HT-29 (cell line): ENCODE measurements around the gene ACSL1. TPM values are rescaled to one million over a fixed set of nuclear protein-coding genes. Genes with fewer than 3 reads are reported as not detected.
"Not testable (repeated sequence)": the region's sequence is repeated elsewhere in the genome, so short reads cannot be mapped to it uniquely, and the experiment has no call there.

Experiments
- DNase-seq: peaks from one replicate; pipeline ENCODE4 v3.0.0-alpha.2; 2015; ENCODE audit warnings: low spot score
- total RNA-seq: library from RNA; depleted of rRNA; stranded (reverse); fragments of >200 nt; shearing (Covaris generic); gene quantifications from 2 replicates; pipeline ENCODE4 v1.2.3, GENCODE V29; 2014

Gene ACSL1
- total RNA-seq, 1 experiment from 2014 or later: 36.6 TPM

- DNase-seq: not testable (repeated sequence)
These were observed 13.3 kb upstream of the ACSL1 start for GRCh38 chr4:184839075-184839399.

GRCh38 chr4:184838249-184839074, 12.7 kb upstream of the ACSL1 start:
- peak; percentile 32 for DNase-seq

- no peak for DNase-seq
These were observed 10.8 kb upstream of the ACSL1 start for GRCh38 chr4:184836613-184837012.

- no peak for DNase-seq
These were observed 7.5 kb upstream of the ACSL1 start for GRCh38 chr4:184833046-184833838.

- DNase-seq: no peak
These were observed 5.4 kb upstream of the ACSL1 start for GRCh38 chr4:184831153-184831552.

- DNase-seq: no peak
These were observed 1.0 kb upstream of the ACSL1 start for GRCh38 chr4:184826691-184827270.

GRCh38 chr4:184825141-184825895, 450 bp downstream of the ACSL1 start:
- DNase-seq: no peak

- no peak for DNase-seq
These were observed 1.0 kb downstream of the ACSL1 start for GRCh38 chr4:184824776-184825084.

- DNase-seq: no peak
These were observed 1.5 kb downstream of the ACSL1 start for GRCh38 chr4:184824081-184824775.

- DNase-seq: no peak
These were observed 2.8 kb downstream of the ACSL1 start for GRCh38 chr4:184823014-184823413.

- DNase-seq: no peak
These were observed 3.4 kb downstream of the ACSL1 start for GRCh38 chr4:184822356-184822755.

- DNase-seq: no peak
These were observed 4.5 kb downstream of the ACSL1 start for GRCh38 chr4:184821242-184821641.

GRCh38 chr4:184819786-184820185, 6.0 kb downstream of the ACSL1 start:
- DNase-seq: no peak

- DNase-seq: no peak
These were observed 7.6 kb downstream of the ACSL1 start for GRCh38 chr4:184818216-184818564.

- no peak for DNase-seq
These were observed 8.1 kb downstream of the ACSL1 start for GRCh38 chr4:184817494-184818215.

GRCh38 chr4:184816962-184817361, 8.8 kb downstream of the ACSL1 start:
- DNase-seq: no peak

GRCh38 chr4:184815046-184815877, 10.5 kb downstream of the ACSL1 start:
- peak; percentile 80 for DNase-seq

GRCh38 chr4:184814686-184815045, 11.1 kb downstream of the ACSL1 start:
- DNase-seq: no peak

GRCh38 chr4:184812651-184813181, 13.1 kb downstream of the ACSL1 start:
- DNase-seq: no peak

- no peak for DNase-seq
These were observed 13.6 kb downstream of the ACSL1 start for GRCh38 chr4:184812199-184812542.
